HEK293 (cell line): Measurements from ENCODE around the gene JAKMIP1.

Experiments
- CTCF ChIA-PET: fragments of 350-600 bp; formaldehyde crosslinking; extraction: SDS; loops from one replicate; lab custom pipeline; 2021; ENCODE audit warnings: antibody characterized with exemption; lab: Yijun Ruan, JAX
- POLR2A ChIA-PET: fragments of 300-600 bp; formaldehyde crosslinking; extraction: SDS; loops from one replicate; lab custom pipeline; 2020; ENCODE audit warnings: antibody characterized with exemption, inconsistent platforms; lab: Yijun Ruan, JAX
- H3K27ac ChIP-seq: fragments of 200-500 bp; sonication (Bioruptor generic); 2 replicates; pipeline ENCODE4 v1.5.1; 2014; ENCODE audit warnings: low read depth, low read length, control low read depth, inconsistent platforms; ENCODE audit errors: extremely low read depth
- H3K36me3 ChIP-seq, 2 experiments: fragments of 200-500 bp in 1 of 2; sonication (Bioruptor generic) in 1 of 2; 1 replicate in 1 of 2; 2 replicates in 1 of 2; pipeline ENCODE4 v1.5.1; 2014 to 2017; ENCODE audit warnings: inconsistent platforms in 2 of 2, low read length in 2 of 2; ENCODE audit not compliant: control insufficient read depth in 2 of 2, insufficient read depth in 1 of 2
- H3K4me1 ChIP-seq: fragments of 200-500 bp; sonication (Bioruptor generic); 2 replicates; pipeline ENCODE4 v1.5.1; 2014; ENCODE audit warnings: mild to moderate bottlenecking, low read length, inconsistent platforms; ENCODE audit not compliant: control insufficient read depth, insufficient read depth
- H3K4me3 ChIP-seq: 2 replicates; pipeline ENCODE4 v1.5.1; 2011; ENCODE audit warnings: low read depth, mild to moderate bottlenecking, control low read depth, low read length, moderate library complexity
- H3K9me3 ChIP-seq: fragments of 200-500 bp; sonication (Bioruptor generic); 2 replicates; pipeline ENCODE4 v1.5.1; 2014; ENCODE audit warnings: low read depth, low read length, inconsistent platforms; ENCODE audit not compliant: control insufficient read depth, insufficient read depth
- GLIS1 ChIP-seq: fragments of 450-650 bp; formaldehyde crosslinking; IDR thresholded peaks from 2 replicates; pipeline ENCODE4 v1.5.1; 2016; ENCODE audit warnings: missing biosample characterization, missing genetic modification characterization
- PATZ1 ChIP-seq: fragments of 450-650 bp; formaldehyde crosslinking; IDR thresholded peaks from 2 replicates; pipeline ENCODE4 v1.5.1; 2016; ENCODE audit warnings: missing biosample characterization, missing genetic modification characterization
- REST ChIP-seq: fragments of 450-650 bp; formaldehyde crosslinking; IDR thresholded peaks from 2 replicates; pipeline ENCODE4 v1.5.1; 2016; ENCODE audit warnings: missing biosample characterization, missing genetic modification characterization
- SP3 ChIP-seq: fragments of 450-650 bp; formaldehyde crosslinking; IDR thresholded peaks from 2 replicates; pipeline ENCODE4 v1.5.1; 2016; ENCODE audit warnings: missing biosample characterization, missing genetic modification characterization
- ZBTB21 ChIP-seq: fragments of 450-650 bp; formaldehyde crosslinking; IDR thresholded peaks from 2 replicates; pipeline ENCODE4 v1.5.1; 2017; ENCODE audit warnings: missing biosample characterization, missing genetic modification characterization
- ZBTB26 ChIP-seq: fragments of 450-650 bp; formaldehyde crosslinking; optimal IDR thresholded peaks from 2 replicates; pipeline ENCODE3; 2016; ENCODE audit warnings: missing biosample characterization, mild to moderate bottlenecking, missing genetic modification characterization
- ZBTB49 ChIP-seq: fragments of 450-650 bp; formaldehyde crosslinking; IDR thresholded peaks from 2 replicates; pipeline ENCODE4 v1.5.1; 2016; ENCODE audit warnings: missing biosample characterization, missing genetic modification characterization, low read depth
- ZFHX2 ChIP-seq: fragments of 450-650 bp; formaldehyde crosslinking; conservative IDR thresholded peaks from 2 replicates; pipeline ENCODE4 v1.5.1; 2016; ENCODE audit warnings: missing biosample characterization, missing genetic modification characterization
- ZNF114 ChIP-seq: fragments of 450-650 bp; formaldehyde crosslinking; IDR thresholded peaks from 2 replicates; pipeline ENCODE4 v1.5.0; 2017; ENCODE audit warnings: missing biosample characterization, missing genetic modification characterization
- ZNF174 ChIP-seq: fragments of 450-650 bp; formaldehyde crosslinking; IDR thresholded peaks from 2 replicates; pipeline ENCODE4 v1.5.0; 2017; ENCODE audit warnings: missing biosample characterization, mild to moderate bottlenecking, missing genetic modification characterization
- ZNF18 ChIP-seq: fragments of 450-650 bp; formaldehyde crosslinking; IDR thresholded peaks from 2 replicates; pipeline ENCODE4 v1.5.1; 2016; ENCODE audit warnings: missing biosample characterization, missing genetic modification characterization
- ZNF324 ChIP-seq: fragments of 450-650 bp; formaldehyde crosslinking; IDR thresholded peaks from 2 replicates; pipeline ENCODE4 v1.5.1; 2016; ENCODE audit warnings: missing biosample characterization, missing genetic modification characterization
- ZNF341 ChIP-seq: fragments of 450-650 bp; formaldehyde crosslinking; IDR thresholded peaks from 2 replicates; pipeline ENCODE4; 2016; ENCODE audit warnings: low read depth, missing biosample characterization, missing genetic modification characterization
- ZNF362 ChIP-seq: fragments of 450-650 bp; formaldehyde crosslinking; IDR thresholded peaks from 2 replicates; pipeline ENCODE4 v1.5.1; 2016; ENCODE audit warnings: missing biosample characterization, missing genetic modification characterization
- ZNF391 ChIP-seq: fragments of 450-650 bp; formaldehyde crosslinking; IDR thresholded peaks from 2 replicates; pipeline ENCODE4 v1.5.1; 2016; ENCODE audit warnings: low read depth, missing biosample characterization, missing genetic modification characterization, borderline replicate concordance
- ZNF398 ChIP-seq: fragments of 450-650 bp; formaldehyde crosslinking; IDR thresholded peaks from 2 replicates; pipeline ENCODE4 v1.5.1; 2017; ENCODE audit warnings: missing biosample characterization, missing genetic modification characterization
- ZNF416 ChIP-seq: fragments of 450-650 bp; formaldehyde crosslinking; IDR thresholded peaks from 2 replicates; pipeline ENCODE4 v1.5.1; 2016; ENCODE audit warnings: missing biosample characterization, missing genetic modification characterization
- ZNF48 ChIP-seq: fragments of 450-650 bp; formaldehyde crosslinking; IDR thresholded peaks from 2 replicates; pipeline ENCODE4 v1.5.1; 2016; ENCODE audit warnings: missing biosample characterization, missing genetic modification characterization
- ZNF561 ChIP-seq: fragments of 450-650 bp; IDR thresholded peaks from 2 replicates; pipeline ENCODE4 v1.5.1; 2018; ENCODE audit warnings: missing biosample characterization, missing genetic modification characterization, borderline replicate concordance
- ZNF596 ChIP-seq: fragments of 450-650 bp; IDR thresholded peaks from 2 replicates; pipeline ENCODE4 v1.5.0; 2018; ENCODE audit warnings: missing biosample characterization, mild to moderate bottlenecking, missing genetic modification characterization, moderate library complexity

Gene JAKMIP1

GRCh38 chr4:6029254-6029653 is 171.1 kb downstream of the JAKMIP1 start:
- CTCF ChIA-PET, result interaction anchor here (2.0 kb wide), 1 partner anchor 11 kb away, joined by 5 read pairs; the partner anchor contains the start of gene C4orf50
- no peak overlapping the region for H3K27ac ChIP-seq
- TF ChIP-seq GLIS1 (no peak), ZNF341 (no peak), ZBTB49 (no peak), ZNF362 (tag by site-specific recombination) (no peak), ZNF18 (tag by site-specific recombination) (no peak), ZNF398 (tag by site-specific recombination) (no peak), ZNF561 (tag by site-specific recombination) (no peak), ZNF174 (tag by site-specific recombination) (no peak), ZNF596 (tag by site-specific recombination) (no peak), ZNF324 (no peak), ZNF391 (tag by site-specific recombination) (no peak), ZBTB21 (tag by site-specific recombination) (no peak), ZBTB26 (no peak), ZNF114 (tag by site-specific recombination) (no peak), REST (no peak), PATZ1 (tag by site-specific recombination) (no peak), ZFHX2 (tag by site-specific recombination) (no peak), ZNF48 (tag by site-specific recombination) (no peak), ZNF416 (tag by site-specific recombination) (no peak), SP3 (tag by site-specific recombination) (no peak)
- no peaks in the 10 kb centered on the region for H3K9me3 ChIP-seq
- no peaks in the 10 kb centered on the region for H3K4me1 ChIP-seq
- POLR2A ChIA-PET, result no interaction called here
- H3K36me3 ChIP-seq, result no peaks in the 10 kb centered on the region
- H3K4me3 ChIP-seq, result no peak overlapping the region
